Mesothelial cell of epicardium (in vitro differentiated cells): ENCODE results near the gene KIAA1755. TPM values are rescaled to one million over a fixed set of nuclear protein-coding genes. Genes with fewer than 3 reads are reported as not detected.

Experiments
- DNase-seq, 2 experiments: peaks; one replicate each; pipeline ENCODE4 v3.0.0; 2021; ENCODE audit warnings: low spot score in 2 of 2; ENCODE audit not compliant: unreplicated experiment in 2 of 2
- H3K27ac Mint-ChIP-seq: 2 replicates; pipeline ENCODE4 v1.8.0; 2021; ENCODE audit warnings: mixed read lengths
- H3K27me3 Mint-ChIP-seq: 2 replicates; pipeline ENCODE4 v1.8.0; 2021; ENCODE audit warnings: low read depth, mixed read lengths
- H3K36me3 Mint-ChIP-seq: 2 replicates; pipeline ENCODE4 v1.8.0; 2021; ENCODE audit warnings: mixed read lengths
- H3K4me1 Mint-ChIP-seq: 2 replicates; pipeline ENCODE4 v1.8.0; 2021; ENCODE audit warnings: mixed read lengths
- H3K4me3 Mint-ChIP-seq: 2 replicates; pipeline ENCODE4 v1.8.0; 2021; ENCODE audit warnings: mild to moderate bottlenecking, moderate library complexity, mixed read lengths
- H3K9me3 Mint-ChIP-seq: 2 replicates; pipeline ENCODE4 v1.8.0; 2021; ENCODE audit warnings: mixed read lengths
- total RNA-seq: library from RNA; stranded (reverse); gene quantifications from 3 replicates; pipeline ENCODE4 v1.2.1, GENCODE V29; 2021
- TF ChIP-seq, protein P1 (sequence below): fragments of 200-600 bp; sonication (generic); IDR thresholded peaks from one replicate; pipeline ENCODE4 v1.5.0; 2021; ENCODE audit warnings: antibody characterized with exemption; ENCODE audit not compliant: unreplicated experiment

KIAA1755 gene
- total RNA-seq, 1 donor from 2014 or later = 4.4 TPM

DNA sequence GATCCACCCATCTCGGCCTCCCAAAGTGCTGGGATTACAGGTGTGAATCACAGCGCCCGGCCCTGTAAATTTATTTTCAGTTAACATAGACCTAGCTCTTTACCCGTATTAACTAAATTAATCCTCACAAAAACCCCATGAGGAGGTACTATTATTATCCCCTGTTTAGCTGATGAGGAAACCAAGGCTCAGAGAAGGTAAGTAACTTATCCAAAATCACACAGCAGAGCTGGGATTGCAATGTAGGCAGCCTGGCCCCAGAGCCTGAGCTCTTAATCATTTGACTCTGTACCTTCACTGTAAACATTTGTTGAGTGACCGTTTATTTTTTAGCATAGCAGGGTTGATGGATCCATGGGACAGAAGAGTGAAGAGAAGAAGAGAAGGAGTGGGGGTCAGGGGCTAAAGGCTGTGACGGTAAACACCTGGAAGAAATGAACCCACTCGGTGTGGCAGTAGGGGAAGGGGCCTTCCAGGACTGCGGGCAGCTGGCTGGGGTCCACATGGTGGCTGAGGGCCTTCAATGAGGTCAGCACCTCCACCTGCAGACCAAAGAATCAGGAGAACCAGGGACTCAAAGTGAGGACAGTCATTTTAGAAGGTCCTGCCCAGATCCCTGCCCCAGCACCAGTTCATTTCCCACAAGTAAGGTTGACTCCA, 35.2 kb downstream of the KIAA1755 start:
- no peaks in the 10 kb centered on the region for H3K9me3 Mint-ChIP-seq
- H3K4me3 Mint-ChIP-seq = no peak overlapping the region
- peaks cover 3% of the 10 kb centered on the region for H3K4me1 Mint-ChIP-seq
- DNase-seq = no peak
- H3K27me3 Mint-ChIP-seq = no peaks in the 10 kb centered on the region
- TF ChIP-seq, protein P1, sequence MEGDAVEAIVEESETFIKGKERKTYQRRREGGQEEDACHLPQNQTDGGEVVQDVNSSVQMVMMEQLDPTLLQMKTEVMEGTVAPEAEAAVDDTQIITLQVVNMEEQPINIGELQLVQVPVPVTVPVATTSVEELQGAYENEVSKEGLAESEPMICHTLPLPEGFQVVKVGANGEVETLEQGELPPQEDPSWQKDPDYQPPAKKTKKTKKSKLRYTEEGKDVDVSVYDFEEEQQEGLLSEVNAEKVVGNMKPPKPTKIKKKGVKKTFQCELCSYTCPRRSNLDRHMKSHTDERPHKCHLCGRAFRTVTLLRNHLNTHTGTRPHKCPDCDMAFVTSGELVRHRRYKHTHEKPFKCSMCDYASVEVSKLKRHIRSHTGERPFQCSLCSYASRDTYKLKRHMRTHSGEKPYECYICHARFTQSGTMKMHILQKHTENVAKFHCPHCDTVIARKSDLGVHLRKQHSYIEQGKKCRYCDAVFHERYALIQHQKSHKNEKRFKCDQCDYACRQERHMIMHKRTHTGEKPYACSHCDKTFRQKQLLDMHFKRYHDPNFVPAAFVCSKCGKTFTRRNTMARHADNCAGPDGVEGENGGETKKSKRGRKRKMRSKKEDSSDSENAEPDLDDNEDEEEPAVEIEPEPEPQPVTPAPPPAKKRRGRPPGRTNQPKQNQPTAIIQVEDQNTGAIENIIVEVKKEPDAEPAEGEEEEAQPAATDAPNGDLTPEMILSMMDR = no peak
- no peak overlapping the region for H3K27ac Mint-ChIP-seq
- H3K36me3 Mint-ChIP-seq = no peaks in the 10 kb centered on the region

DNA sequence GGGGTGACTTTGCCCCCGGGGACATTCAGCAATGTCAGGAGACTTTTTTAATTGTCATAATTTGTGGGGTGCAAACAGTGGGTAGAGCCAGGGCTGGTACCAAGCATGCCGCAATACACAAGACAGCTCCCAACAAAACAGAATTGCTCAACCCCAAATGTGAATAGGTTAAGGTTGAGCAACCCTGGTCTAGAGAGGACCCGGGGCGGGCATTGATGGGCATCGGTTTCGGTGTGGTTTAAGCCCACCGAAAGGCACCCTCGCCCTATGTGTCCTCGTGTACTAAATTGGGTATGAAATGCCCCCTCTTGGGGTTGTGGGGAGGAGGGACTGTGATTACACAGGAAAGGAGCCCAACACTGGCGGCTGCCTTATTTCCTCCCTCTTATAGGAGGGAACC, 36.0 kb downstream of the KIAA1755 start:
- peaks cover 3% of the 10 kb centered on the region for H3K4me1 Mint-ChIP-seq
- DNase-seq = no peak
- TF ChIP-seq, protein P1 = no peak
- no peaks in the 10 kb centered on the region for H3K27me3 Mint-ChIP-seq
- H3K9me3 Mint-ChIP-seq = no peaks in the 10 kb centered on the region
- H3K4me3 Mint-ChIP-seq = no peak overlapping the region
- H3K27ac Mint-ChIP-seq = no peak overlapping the region
- no peaks in the 10 kb centered on the region for H3K36me3 Mint-ChIP-seq

DNA sequence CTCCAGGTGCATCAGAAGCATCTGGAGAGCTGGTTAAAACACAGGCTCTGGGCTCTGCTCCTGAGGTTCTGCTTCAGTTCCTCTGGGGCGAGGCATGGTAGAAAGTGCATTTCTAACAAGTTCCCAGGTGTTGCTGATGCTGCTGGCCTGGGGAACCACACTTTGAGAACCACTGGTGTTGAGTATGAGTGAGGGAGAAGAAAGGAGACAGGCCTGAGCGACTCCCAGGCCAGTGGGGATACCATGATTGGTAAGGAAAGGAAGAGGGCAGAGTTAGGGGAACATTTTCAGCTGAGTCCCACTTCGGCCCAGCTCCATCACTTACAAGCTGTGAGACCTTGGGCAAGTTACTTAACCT, 36.8 kb downstream of the KIAA1755 start:
- H3K4me1 Mint-ChIP-seq = peaks cover 3% of the 10 kb centered on the region
- H3K27ac Mint-ChIP-seq = no peak overlapping the region
- no peak overlapping the region for H3K4me3 Mint-ChIP-seq
- H3K27me3 Mint-ChIP-seq = no peaks in the 10 kb centered on the region
- TF ChIP-seq, protein P1 = no peak
- no peak for DNase-seq
- H3K9me3 Mint-ChIP-seq = no peaks in the 10 kb centered on the region
- no peaks in the 10 kb centered on the region for H3K36me3 Mint-ChIP-seq

DNA sequence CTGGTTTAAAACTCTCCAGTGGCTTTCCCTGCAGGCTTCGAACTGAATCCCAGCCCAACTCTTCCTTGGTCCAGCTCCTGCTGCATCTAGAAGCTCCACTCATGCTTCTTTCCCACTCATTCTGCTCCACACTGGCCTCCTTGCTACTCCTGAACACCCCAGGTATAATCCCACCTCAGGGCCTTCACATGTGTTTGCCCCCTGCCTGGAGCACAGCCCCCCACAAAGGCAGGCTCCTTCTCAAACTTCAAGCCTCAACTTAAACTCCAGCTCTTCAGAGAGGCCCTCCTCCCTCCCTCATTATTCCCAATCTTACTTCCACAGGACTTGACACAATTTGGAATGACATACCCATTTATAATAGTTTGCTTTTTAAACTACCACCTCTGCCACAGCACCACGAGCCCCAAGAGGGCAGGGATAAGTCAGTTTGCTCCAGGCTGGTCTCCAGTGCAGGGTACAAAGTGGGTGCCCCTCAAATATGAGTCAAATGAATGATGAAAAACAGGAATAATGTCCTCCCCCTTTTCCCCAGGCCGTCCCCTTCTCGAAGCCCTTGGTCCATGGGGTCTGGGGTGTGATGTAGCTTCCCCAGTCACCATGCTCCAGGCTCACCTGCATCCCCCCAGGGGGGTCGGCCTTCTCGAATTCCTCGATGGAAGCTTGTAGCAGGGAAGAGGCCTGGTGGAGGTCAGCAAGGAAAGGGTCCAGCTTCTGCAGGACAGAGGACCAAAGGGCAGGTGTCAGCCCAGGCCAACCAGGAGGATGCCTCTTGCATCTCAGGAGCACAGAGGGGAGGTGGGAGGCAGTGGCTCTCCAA, 37.4 kb downstream of the KIAA1755 start:
- Mint-ChIP-seq H3K9me3 (no peaks in the 10 kb centered on the region), H3K4me1 (peaks cover 6% of the 10 kb centered on the region), H3K36me3 (no peaks in the 10 kb centered on the region), H3K27me3 (no peaks in the 10 kb centered on the region), H3K4me3 (no peak overlapping the region), H3K27ac (no peak overlapping the region)
- TF ChIP-seq, protein P1 = no peak
- DNase-seq = no peak

DNA sequence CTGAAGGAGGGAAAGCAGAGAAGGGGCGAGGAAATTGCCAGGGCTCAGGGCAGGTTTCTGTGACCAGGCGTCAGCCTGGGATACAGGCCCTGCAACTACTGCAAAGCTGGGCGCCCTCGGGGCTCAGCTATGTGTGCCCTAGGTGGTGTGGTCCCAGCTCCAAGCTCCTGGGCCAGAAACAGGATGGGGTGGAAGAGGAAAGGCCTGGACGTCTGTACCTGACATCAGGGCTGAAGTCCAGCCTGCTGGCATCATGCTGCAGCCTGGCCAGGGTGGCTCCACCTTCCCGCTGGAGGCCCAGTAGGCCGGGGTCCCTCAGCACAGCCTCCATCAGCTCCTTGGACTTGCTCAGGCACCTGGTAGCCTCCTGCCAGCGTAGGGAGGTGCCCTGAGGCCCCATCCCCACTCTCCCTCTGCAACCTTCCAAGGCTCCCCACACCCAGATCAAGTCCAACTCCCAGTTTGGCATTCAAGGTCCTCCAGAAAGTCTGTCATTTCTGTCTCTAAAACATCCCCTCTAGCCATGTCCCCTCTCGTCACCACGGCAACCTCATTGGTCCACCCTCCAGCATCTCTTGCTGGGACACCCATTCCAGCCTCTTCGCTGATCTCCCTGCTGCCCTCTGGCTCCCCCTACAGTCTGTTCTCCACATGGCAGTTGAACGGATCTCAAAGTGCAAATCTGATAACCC, 38.2 kb downstream of the KIAA1755 start:
- Mint-ChIP-seq H3K4me3 (no peak overlapping the region), H3K36me3 (no peaks in the 10 kb centered on the region), H3K27ac (no peak overlapping the region), H3K27me3 (no peaks in the 10 kb centered on the region), H3K4me1 (peaks cover 13% of the 10 kb centered on the region), H3K9me3 (no peaks in the 10 kb centered on the region)
- peak in 1 of 2 experiments; percentile 80 for DNase-seq
- TF ChIP-seq, protein P1 = peak; percentile 78
